Testis (tissue), 2 donors: ENCODE results near the gene VILL.

Experiments used
- POLR2A ChIP-seq: fragments of 450-650 bp; IDR thresholded peaks from one replicate; pipeline ENCODE4 v1.6.1; 2017; ENCODE audit warnings: antibody characterized with exemption, mild to moderate bottlenecking, moderate library complexity
- TF ChIP-seq, protein P1 (sequence below), 3 experiments: fragments of 450-650 bp in 2 of 3; fragments of 200-600 bp in 1 of 3; sonication (generic) in 1 of 3; IDR thresholded peaks; one replicate each; pipeline ENCODE4 v1.5.1; 2016 to 2019; ENCODE audit warnings: antibody characterized with exemption in 3 of 3, mild to moderate bottlenecking in 2 of 3, moderate library complexity in 1 of 3

DNA sequence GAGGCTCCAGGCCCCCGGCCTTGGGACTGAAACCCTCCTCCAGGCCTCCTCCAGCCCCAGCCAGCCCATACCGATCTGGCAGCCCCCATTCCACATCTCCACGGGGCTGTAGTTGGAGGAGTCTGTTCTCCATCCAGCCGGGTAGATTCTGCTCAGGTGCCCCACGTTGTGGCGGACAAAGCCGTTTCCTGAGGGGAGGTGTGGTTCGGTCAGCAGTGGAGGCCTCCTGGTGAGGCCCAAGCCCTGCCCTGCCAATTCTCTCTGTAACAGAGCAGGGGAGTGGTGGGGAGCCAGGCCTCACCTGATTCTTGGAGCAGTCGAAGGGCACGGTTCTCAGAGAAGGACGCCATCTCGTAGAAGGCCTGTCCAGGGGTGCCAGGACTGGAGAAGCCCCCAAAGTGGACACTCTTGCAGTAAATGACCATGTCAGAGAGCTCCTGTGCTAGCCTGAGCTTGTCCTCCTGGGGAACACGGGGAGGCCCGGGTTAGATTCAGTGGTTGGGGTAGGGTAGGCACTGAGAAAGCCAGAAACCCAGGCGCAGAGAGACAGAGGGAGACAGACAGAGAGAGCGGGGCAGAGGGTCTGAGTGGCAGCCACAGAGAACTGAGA, 18.5 kb downstream of the VILL start:
- TF ChIP-seq POLR2A: no peak
- TF ChIP-seq, protein P1, sequence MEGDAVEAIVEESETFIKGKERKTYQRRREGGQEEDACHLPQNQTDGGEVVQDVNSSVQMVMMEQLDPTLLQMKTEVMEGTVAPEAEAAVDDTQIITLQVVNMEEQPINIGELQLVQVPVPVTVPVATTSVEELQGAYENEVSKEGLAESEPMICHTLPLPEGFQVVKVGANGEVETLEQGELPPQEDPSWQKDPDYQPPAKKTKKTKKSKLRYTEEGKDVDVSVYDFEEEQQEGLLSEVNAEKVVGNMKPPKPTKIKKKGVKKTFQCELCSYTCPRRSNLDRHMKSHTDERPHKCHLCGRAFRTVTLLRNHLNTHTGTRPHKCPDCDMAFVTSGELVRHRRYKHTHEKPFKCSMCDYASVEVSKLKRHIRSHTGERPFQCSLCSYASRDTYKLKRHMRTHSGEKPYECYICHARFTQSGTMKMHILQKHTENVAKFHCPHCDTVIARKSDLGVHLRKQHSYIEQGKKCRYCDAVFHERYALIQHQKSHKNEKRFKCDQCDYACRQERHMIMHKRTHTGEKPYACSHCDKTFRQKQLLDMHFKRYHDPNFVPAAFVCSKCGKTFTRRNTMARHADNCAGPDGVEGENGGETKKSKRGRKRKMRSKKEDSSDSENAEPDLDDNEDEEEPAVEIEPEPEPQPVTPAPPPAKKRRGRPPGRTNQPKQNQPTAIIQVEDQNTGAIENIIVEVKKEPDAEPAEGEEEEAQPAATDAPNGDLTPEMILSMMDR (IDR thresholded peaks at IDR 0.05): no peak
